NCI-H2081 (cell line): Measurements from ENCODE around the gene JSRP1.
"Not testable (repeated sequence)": the region's sequence is repeated elsewhere in the genome, so short reads cannot be mapped to it uniquely, and the experiment has no call there.

Experiments
- DNase-seq, 2 experiments: peaks; one replicate each; lab custom pipeline; 2025; lab: John Stamatoyannopoulos, UW

JSRP1 gene

DNA sequence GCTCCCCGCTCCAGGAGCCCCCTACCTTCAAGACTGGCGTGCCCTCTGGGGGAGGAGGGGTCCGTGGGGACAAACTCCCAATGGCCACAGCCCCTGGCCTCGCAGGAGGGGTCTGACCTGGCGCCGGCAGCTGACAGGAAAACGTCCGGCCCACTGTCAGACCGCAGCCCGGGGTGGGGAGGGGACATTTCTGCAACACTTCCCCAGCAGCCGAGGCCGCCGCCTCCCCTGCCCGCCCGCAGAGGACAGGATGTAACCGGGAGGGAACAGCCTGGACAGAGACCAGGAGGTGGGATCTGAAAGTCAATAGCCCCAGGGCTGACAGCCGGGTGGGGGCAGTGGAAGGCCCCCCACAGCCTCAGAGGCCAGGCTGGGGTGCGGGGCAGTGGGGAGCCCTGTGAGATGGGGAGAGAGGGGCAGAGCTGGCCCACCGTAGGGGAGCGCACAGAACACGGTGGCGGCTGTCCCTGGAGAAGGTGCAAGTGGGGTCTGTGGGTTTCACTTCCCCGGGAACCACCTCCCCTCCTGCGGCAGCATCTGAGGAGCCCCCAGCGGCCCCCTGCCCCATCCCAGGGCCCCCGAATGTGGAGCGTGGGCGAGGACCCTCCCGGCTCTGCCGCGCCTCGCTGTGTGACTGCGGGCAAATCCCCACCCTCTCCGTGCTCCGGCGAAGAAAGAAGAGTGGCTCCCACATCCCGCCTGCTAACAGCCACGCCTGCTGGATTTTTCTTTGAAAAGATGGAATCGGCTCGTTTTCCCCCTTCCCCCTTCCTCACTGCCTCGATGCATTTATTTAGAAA is 26.0 kb upstream of the JSRP1 start, which contains the start of gene PEAK3:
Gene PEAK3 (minus strand): TSS at position 114 of the 800 bp plus-strand sequence. CDS start 1,244 bp downstream, outside the sequence.
- no peak for DNase-seq

DNA sequence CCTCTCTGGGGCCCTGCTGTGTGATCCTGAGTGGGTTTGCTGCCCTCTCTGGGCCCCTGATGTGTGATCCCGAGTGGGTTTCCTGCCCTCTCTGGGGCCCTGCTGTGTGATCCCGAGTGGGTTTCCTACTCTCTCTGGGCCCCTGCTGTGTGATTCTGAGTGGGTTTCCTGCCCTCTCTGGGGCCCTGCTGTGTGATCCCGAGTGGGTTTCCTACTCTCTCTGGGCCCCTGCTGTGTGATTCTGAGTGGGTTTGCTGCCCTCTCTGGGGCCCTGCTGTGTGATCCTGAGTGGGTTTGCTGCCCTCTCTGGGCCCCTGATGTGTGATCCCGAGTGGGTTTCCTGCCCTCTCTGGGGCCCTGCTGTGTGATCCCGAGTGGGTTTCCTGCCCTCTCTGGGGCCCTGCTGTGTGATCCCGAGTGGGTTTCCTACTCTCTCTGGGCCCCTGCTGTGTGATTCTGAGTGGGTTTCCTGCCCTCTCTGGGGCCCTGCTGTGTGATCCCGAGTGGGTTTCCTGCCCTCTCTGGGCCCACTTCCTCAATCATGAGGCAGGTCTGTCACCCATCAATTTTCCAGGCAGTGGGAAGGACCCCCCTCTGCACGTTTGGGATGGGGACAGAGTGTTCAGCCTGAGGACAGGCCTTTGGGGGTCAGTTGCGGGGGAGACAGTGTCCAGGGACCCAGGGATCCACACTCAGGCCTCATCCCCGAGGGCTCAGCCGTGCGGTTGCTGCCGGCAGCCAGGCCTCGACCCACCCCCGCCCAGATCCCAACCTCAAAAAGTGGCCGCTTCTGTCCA is 25.2 kb upstream of the JSRP1 start:
- not testable (repeated sequence) for DNase-seq

DNA sequence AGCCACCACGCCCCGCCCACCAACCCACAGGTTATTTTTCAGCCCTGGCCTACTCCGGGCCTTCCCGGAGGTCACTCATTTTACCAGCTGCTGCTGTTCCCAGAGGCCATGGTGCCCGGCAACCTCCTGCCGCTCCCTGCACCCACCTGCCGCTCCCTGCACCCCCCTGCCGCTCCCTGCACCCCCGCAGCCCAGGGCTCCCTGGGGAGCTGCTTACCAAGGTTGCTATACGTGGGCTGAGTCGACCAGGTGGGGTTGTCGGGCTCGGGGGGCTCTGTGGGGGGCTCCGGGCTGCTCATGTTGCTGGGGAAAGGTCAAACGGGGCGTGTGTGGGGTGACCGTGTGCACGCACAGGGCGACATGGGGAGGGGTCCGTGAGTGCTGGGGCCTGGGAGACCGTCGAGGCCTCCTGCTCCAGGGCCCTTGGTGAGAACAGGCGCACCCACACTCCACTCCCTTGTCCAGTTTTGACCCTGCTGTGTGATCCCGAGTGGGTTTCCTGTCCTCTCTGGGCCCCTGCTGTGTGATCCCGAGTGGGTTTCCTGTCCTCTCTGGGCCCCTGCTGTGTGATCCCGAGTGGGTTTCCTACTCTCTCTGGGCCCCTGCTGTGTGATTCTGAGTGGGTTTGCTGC is 24.5 kb upstream of the JSRP1 start:
- no peak for DNase-seq

DNA sequence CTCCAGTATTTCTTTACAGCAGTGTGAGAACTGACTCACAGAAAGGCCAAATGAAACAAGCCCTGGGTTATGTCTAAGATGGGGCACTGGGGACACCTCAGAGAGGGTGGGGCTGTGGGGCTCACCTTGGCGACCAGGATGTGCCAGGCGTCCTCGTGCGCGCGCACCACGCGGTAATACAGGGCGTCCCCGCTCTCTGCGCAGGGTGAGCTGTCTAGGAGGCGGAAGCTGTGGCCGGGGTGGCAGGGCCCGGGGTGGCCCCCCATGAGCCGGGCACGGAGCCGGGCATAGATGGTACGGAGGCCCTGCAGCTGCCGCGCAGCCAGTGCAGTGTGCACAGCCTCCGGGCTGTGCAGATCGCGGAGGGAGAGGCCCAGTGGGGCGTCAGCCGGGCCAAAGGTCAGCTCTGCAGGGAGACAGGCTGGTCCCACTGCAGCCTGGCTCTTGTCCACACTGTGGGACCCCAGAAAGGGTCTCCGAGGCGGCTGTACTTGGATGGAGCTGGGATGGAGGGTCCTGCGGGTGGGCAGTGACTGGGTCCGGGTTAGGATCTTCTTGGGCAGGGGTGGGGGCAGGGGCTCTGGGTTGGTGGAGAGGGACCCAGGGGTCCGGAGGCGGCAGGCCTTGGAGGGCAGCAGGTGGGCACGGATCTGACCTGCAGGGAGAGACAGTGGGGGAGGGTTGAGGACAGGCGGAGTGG is 22.4 kb upstream of the JSRP1 start:
- DNase-seq = no peak

DNA sequence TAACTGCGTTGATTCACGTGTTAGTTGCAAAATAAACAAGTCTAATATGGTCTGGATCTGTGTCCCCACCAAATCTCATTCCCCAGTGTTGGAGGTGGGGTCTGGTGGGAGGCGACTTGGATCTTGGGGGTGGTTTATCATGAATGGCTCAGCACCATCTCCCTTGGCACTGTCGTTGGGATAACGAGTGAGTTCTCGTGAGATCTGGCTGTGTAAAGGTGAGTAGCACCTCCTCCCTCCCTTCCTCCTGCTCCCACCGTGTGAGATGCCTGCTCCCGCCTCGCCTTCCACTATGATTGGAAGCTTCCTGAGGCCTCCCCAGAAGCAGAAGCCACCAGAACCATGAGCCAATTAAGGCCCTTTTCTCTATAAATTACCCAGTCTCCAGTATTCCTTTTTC is 20.9 kb upstream of the JSRP1 start:
- DNase-seq = no peak

DNA sequence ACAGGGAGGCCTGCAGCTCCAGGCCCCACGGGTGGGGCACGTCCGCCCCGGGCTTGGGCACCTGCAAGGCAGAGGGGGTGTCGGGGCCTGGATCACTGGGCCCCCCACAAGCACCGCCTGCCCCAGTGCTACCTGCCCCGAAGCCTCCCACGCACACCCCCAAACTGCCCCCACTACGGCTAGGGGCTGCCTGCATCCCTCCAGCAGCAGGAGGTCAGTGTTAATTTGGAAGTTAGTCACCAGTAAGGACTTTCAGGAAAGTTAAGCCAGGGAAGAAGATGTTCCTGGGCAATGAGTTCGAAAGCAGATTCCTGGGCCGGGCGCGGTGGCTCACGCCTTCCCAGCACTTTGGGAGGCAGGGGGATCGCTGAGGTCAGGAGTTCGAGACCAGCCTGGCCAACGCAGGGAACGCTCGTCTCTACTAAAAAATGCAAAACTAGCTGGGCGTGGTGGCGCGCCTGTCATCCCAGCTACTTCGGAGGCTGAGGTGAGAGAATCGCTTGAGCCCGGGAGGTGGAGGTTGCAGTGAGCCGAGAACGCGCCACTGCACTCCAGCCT is 20.3 kb upstream of the JSRP1 start:
- no peak for DNase-seq

DNA sequence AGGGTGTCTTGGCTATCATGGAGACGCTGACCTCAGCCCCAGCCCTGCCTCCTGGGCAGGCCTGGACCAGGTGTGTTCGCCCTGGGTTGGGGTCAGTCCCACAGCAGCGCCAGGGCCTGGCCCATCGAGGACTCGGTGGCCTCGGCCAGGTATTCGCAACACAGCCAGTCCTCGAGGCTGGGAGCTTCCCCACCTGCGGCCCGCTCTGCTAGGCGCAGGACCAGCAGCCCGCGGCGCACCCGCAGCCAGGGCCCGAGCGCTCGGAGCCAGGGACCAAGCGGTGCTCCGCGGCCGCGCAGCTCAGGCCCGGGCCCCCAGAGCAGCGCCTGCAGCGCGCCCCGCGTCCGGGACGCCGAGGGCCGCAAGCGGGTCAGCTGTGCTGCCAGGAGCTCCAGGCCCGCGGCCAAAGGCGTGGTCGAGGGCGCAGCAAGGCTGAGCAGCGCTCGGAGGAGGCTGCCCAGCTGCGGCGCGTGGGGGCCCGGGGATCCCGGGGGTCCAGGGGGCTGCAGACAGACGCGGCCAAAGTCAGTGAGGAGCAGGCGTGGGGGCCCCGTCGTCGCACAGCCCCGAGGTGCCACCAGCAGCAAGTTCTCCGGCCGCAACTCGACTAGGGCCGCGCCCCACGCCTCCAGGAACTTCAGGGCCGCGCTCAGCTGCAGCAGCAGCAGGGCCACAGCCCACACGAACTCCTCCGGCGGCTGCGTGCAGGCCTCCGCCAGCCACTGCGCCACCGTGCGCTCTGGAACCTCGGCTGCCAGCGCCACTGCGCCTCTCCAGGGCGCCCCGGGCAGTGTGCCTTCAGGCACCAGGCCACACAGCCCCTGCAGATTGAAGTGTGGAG is 19.6 kb upstream of the JSRP1 start:
- no peak for DNase-seq

DNA sequence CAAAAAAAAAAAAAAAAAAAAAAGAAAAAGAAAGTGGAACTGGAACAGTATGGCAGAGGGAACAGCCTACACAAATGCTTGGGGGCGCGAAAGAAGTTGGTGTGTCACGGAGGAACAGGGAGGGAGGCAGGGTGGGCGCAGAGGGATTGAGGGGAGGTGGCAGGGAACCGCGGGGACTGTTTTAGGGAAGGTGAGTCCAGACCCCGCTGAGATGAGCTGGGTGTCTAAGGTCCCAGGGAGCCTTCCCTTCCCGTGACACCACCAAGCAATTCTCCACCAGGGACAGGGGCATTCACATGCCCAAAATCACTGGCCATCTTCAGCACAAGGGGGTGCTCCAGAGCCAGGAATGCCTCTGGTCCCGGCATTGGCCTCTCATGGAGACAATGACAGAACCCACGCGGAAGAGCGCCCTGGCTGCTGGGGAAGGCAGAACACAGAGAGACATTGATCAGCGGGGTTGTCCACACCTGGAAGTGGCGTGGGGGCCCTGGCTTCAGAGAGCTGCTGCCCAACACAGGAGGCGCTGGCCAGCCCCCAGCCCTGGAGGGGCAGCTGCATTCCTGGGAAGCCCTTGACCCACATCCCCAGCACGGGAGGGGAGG is 18.8 kb upstream of the JSRP1 start:
- DNase-seq = peak; percentile 49 to 63

DNA sequence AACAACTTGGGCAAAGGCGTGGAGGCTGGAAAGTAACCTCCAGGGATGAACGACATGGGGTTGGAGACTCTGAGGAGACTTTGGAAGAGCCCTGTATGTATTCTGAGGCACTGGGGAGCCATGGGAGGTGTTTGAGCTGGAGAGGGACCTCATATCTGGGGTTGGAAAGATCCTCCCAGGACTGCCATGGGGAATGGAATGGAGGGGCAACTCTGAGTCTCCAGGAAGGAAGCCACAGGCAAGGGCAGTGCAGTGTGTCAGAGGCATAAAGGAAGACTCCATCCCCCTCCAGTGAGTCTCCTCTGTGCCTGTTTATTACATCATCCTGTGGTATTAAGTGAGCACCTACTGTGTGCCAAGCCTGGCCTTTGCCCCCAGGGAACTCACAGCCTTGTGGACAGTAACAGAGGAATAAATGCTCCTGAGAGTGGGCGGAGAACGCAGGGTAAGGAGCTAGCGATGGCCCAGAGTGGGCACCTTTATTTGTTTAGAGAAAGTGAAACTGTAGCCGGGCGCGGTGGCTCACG is 18.0 kb upstream of the JSRP1 start:
- no peak for DNase-seq

DNA sequence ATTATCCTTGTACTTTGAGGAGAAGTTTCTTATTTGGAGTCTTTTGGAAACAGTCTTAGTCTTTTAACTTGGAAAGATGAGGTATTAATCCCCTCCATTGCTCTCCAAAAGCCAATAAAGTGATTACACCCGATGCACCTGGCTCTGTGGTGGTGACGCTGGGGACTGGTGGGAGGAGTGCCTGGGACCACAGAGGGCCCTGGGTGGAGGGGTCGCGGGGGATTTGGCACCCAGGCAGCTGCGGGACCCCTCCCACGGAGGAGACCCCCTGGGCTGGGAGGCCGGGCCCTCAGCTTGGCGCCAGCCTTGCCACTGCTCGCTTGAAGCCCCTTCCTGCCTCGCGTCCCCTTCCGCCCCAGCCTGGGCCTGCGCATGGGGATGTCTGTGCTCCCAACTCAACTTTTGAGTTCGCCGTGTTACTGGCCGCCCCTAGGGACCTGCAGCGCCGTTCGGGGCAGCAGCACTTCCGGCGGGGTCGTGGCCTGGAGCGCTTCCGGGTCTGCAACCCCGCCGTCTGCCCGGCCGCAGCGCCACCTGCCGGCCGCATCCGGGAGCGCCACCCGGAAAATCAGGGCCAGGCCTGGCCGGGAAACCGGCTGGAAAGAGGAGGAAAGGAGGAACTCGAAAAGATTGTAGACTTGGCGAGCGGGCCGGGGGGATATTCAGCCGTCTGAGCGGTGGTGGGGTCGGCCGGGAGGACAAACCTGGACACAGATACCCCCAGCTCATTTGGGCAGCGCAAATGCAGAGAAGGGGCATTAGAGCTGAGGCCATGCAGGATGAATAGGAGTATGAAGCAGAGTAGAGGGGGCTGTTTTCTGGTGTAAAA is 17.4 kb upstream of the JSRP1 start:
- DNase-seq = peak; percentile 47 to 61

DNA sequence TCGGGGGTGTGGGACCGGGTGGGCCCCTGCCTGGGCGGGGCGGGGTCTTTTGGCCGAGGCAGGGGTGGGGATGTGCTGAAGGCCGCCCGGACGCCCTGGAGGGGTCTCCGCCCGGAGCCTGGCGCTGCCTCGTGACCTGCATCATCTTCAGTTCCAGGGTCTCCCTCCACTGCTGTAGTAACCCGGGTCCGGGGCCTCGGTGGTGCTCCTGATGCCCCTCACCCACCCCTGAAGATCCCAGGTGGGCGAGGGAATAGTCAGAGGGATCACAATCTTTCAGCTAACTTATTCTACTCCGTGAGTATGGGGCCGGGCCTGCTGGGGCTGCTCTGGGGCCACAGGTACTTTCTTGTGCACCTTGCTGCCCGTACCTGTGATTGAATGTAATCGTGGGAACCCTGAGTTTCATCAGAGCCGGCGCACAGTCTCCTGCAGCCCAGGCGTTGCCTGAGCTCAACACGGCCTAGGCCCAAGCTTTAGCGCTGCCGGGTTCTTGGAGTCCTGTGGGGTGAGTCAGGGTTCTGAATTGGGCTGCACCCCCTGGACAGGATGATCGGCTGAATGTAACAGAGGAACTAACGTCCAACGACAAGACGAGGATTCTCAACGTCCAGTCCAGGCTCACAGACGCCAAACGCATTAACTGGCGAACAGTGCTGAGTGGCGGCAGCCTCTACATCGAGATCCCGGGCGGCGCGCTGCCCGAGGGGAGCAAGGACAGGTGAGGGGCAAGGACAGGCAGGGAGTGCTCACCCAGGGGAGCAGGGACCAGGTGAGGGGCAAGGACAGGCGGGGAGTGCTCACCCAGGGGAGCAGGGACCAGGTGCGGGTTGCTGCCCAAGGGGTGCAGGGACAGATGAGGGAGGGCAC is 15.3 kb upstream of the JSRP1 start:
- DNase-seq = no peak

DNA sequence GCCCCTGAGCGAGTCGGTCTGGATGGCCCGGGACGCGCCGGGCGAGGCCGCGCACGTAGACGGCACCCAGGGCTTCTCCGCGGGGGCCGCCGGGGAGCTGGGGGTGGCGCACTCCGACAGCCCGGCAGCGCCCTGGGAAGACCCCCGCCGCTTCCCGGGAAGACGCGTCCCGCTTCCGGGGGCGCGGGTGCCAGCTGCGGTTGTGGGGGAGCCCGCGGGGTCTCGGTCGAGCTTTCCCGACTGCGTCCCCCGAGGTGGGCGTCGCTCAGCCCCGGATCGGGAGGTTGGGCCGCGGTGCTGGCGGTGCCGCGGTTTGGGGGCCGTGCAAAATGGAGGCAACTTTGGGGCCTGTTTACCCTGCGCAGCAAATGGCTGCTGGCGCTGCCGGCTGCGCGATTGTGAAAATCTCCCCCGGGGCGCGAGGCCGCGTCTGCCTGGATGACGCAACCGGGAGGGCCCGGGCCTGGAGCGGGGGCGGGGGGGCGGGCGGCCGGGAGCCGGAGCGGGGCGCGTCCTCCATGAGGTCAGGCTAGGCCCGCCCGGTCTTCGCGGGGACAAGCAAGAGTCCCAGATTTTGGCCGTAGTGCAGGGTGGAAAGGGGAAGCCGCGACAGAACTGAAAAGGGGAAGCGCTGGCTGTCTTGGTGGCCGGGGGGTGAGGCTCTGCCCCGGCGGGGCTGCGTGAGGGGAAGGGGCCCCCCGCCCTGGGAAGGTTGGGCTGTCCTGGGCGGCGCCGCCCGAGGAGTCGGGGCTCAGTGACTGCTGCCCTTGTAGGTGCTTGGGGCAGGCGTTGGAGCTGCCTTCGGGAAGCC is 14.4 kb upstream of the JSRP1 start:
- DNase-seq = peak; percentile 69 to 73

DNA sequence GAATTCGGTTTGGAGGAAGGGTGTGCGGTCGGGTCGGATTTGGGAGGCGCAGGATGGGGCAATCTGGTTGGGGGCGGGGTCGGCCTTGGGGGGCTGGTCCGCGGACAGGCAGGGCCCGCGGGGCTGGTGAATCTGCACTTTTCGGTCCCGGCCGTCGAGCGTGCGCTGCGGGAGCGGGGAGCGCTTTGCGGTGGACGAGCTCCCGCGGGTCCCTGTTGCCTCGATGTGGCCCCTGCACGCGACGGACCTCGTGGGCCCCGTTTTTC is 13.9 kb upstream of the JSRP1 start:
- DNase-seq = no peak

DNA sequence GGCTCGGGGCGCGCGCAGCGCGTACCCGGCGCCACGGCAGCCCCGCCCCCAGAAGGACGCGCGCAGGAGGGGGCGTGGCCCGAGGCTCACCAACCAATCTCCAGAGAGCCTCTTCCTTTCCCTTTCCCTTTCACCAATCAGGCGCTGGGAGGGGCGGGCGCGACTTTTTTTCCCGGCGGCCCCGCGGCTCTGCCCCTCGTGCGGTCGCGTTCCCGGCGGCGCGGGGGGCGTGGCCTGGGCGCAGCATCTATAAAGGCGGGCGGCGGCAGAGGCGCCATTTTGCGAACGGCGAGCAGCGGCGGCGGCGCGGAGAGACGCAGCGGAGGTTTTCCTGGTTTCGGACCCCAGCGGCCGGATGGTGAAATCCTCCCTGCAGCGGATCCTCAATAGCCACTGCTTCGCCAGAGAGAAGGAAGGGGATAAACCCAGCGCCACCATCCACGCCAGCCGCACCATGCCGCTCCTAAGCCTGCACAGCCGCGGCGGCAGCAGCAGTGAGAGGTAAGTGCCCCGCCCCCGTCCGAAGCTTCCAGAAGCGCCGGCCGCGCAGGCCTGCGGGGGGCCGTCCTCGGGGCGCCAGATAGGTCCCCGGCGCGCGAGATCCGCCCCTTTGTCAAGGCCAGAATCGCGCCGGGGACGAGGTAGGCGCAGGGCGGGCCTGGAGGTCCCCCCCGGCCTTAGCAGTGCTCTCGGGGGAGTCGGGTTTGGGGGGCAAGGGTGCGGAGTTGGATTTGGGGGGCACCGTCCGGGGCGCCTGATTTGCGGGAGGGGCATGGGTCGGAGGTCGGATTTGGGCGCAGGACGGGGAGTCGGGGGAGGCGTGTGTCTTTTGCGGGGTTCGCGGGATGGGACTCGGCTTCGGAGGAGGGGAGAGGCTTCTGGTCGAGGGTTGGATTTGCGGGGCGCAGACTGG is 13.3 kb upstream of the JSRP1 start:
- peak; percentile 92 to 95 for DNase-seq

DNA sequence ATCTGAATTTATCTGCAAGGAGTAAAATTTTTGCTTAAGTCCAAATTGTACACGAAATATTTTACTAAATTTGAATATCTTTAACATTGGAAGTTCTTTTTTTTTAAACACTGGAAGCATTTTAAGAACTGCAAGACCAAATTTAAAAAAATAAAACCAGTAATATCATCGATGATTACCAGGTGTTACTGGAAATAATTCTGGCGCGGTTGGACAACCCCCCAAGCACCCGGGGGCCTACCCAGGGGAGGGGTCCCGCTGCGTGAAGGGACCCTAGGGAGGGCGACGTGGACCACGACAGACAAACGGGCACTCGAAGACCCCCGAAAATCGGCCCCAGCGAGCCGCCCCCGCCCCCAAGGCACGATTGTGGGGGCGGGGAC is 12.6 kb upstream of the JSRP1 start:
- no peak for DNase-seq

DNA sequence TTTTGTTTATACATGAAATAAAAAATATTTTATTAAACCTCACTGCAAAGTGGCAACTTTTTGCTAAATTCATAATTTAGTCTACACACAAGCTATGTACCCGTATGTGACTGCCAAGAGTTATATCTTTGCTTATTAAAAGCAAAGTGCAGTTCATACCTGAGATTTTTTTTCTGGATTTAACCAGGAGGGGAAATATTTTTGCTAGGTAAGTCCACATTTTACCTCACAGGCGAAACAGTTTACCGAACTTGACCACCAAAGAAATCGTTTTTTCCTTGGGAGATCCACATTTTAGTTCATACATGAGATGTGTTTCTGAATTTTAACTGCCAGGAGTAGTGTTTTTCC is 12.2 kb upstream of the JSRP1 start:
- DNase-seq = no peak
